ENCODE data around the gene PALM2AKAP2. TPM values are rescaled to one million over a fixed set of nuclear protein-coding genes. Genes with fewer than 3 reads are reported as not detected.

The PALM2AKAP2 gene
- total and polyA plus RNA-seq, 2 donors (not counting 3 experiments of a cell fraction or from before 2014, with no cell fraction given) = 0.01 TPM; not detected in 1

- H3K4me3 ChIP-seq (replicated peaks in 1 of 3; ENCODE audit: insufficient read depth in 1 of 3, low read depth in 1 of 3, low read length in 3 of 3) = no peak overlapping the region
- no peaks in the 10 kb centered on the region for H3K9me1 ChIP-seq (replicated peaks; ENCODE audit: control insufficient read depth, extremely low read depth, insufficient read depth, low read length)
- dilution Hi-C loops (cut with MboI; ENCODE audit: extremely low pct_ligation_motif_present, low sequenced_read_pairs) = no loop called here
- no peaks in the 10 kb centered on the region for H3K4me1 ChIP-seq (ENCODE audit: control insufficient read depth, extremely low read depth, insufficient read depth, low read length)
- no peak for FAIRE-seq
- intact Hi-C loops (cut with micrococcal nuclease) = no loop called here
- H3K4me2 ChIP-seq (ENCODE audit: insufficient read depth, low read length) = no peak overlapping the region
- no TSS peak for BruUV-seq (replicated peaks)
- H3K9ac ChIP-seq (replicated peaks; ENCODE audit: extremely low read depth, insufficient read depth, low read length) = no peak overlapping the region
- H2AFZ ChIP-seq (ENCODE audit: low read depth, low read length) = no peak overlapping the region
- TF ChIP-seq GATA2 (IDR thresholded peaks at IDR 0.05; ENCODE audit: insufficient read depth, insufficient read length, low read depth, low read length) (no peak), MAX (IDR thresholded peaks at IDR 0.05; ENCODE audit: insufficient read depth, insufficient read length) (no peak), JUN (IDR thresholded peaks at IDR 0.05; ENCODE audit: borderline replicate concordance, insufficient read depth, insufficient read length, low read depth) (no peak), POLR2A (IDR thresholded peaks at IDR 0.05; ENCODE audit: low read depth, low read length) (no peak), CTCF (IDR thresholded peaks at IDR 0.05; ENCODE audit: extremely low read depth in 1 of 2, insufficient read depth in 1 of 2, low read depth in 1 of 2, low read length in 2 of 2) (no peak), EZH2 (IDR thresholded peaks at IDR 0.05; ENCODE audit: borderline replicate concordance, low read depth, low read length, severe bottlenecking) (no peak), MYC (IDR thresholded peaks at IDR 0.05; ENCODE audit: low read depth, low read length) (no peak), POLR2AphosphoS5 (IDR thresholded peaks at IDR 0.05; ENCODE audit: insufficient read depth, low read depth, low read length) (no peak), FOS (IDR thresholded peaks at IDR 0.05; ENCODE audit: borderline replicate concordance, insufficient read depth, low read length) (no peak)
- H3K27ac ChIP-seq (ENCODE audit: insufficient read depth, low read depth, low read length) = no peak overlapping the region
- CTCF ChIA-PET = no interaction called here
- POLR2A ChIA-PET = no interaction called here
- no peaks in the 10 kb centered on the region for H3K79me2 ChIP-seq (ENCODE audit: control insufficient read depth, insufficient read depth, low read length)
- DNase-seq (ENCODE audit: low read depth, low spot score) = no peak
- no peaks in the 10 kb centered on the region for H4K20me1 ChIP-seq (replicated peaks; ENCODE audit: control insufficient read depth, extremely low read depth, insufficient read depth, low read length)
- H3K9me3 ChIP-seq (replicated peaks; ENCODE audit: control insufficient read depth, insufficient read depth, low read length) = no peaks in the 10 kb centered on the region
- H3K27me3 ChIP-seq (ENCODE audit: control insufficient read depth in 2 of 2, insufficient read depth in 2 of 2, low read length in 2 of 2) = peaks cover 22 to 23% of the 10 kb centered on the region in 2 experiments
- H3K36me3 ChIP-seq (ENCODE audit: control insufficient read depth in 2 of 2, extremely low read depth in 1 of 2, insufficient read depth in 2 of 2, low read length in 2 of 2) = no peaks in the 10 kb centered on the region
These were observed 1.7 kb downstream of the PALM2AKAP2 start for GRCh38 chr9:109781541-109782197.
